Mesothelial cell of epicardium (in vitro differentiated cells): Measurements from ENCODE around the gene TOR3A. TPM values are rescaled to one million over a fixed set of nuclear protein-coding genes. Genes with fewer than 3 reads are reported as not detected.

Experiments used
- DNase-seq, 2 experiments: peaks; one replicate each; pipeline ENCODE4 v3.0.0; 2021; ENCODE audit warnings: low spot score in 2 of 2; ENCODE audit not compliant: unreplicated experiment in 2 of 2
- H3K27ac Mint-ChIP-seq: 2 replicates; pipeline ENCODE4 v1.8.0; 2021; ENCODE audit warnings: mixed read lengths
- H3K27me3 Mint-ChIP-seq: 2 replicates; pipeline ENCODE4 v1.8.0; 2021; ENCODE audit warnings: low read depth, mixed read lengths
- H3K36me3 Mint-ChIP-seq: 2 replicates; pipeline ENCODE4 v1.8.0; 2021; ENCODE audit warnings: mixed read lengths
- H3K4me1 Mint-ChIP-seq: 2 replicates; pipeline ENCODE4 v1.8.0; 2021; ENCODE audit warnings: mixed read lengths
- H3K4me3 Mint-ChIP-seq: 2 replicates; pipeline ENCODE4 v1.8.0; 2021; ENCODE audit warnings: mild to moderate bottlenecking, moderate library complexity, mixed read lengths
- H3K9me3 Mint-ChIP-seq: 2 replicates; pipeline ENCODE4 v1.8.0; 2021; ENCODE audit warnings: mixed read lengths
- total RNA-seq: library from RNA; stranded (reverse); gene quantifications from 3 replicates; pipeline ENCODE4 v1.2.1, GENCODE V29; 2021
- TF ChIP-seq, protein P1 (sequence below): fragments of 200-600 bp; sonication (generic); IDR thresholded peaks from one replicate; pipeline ENCODE4 v1.5.0; 2021; ENCODE audit warnings: antibody characterized with exemption; ENCODE audit not compliant: unreplicated experiment

Gene TOR3A
- total RNA-seq, 1 donor from 2014 or later = 16.5 TPM

- TF ChIP-seq, protein P1, sequence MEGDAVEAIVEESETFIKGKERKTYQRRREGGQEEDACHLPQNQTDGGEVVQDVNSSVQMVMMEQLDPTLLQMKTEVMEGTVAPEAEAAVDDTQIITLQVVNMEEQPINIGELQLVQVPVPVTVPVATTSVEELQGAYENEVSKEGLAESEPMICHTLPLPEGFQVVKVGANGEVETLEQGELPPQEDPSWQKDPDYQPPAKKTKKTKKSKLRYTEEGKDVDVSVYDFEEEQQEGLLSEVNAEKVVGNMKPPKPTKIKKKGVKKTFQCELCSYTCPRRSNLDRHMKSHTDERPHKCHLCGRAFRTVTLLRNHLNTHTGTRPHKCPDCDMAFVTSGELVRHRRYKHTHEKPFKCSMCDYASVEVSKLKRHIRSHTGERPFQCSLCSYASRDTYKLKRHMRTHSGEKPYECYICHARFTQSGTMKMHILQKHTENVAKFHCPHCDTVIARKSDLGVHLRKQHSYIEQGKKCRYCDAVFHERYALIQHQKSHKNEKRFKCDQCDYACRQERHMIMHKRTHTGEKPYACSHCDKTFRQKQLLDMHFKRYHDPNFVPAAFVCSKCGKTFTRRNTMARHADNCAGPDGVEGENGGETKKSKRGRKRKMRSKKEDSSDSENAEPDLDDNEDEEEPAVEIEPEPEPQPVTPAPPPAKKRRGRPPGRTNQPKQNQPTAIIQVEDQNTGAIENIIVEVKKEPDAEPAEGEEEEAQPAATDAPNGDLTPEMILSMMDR = no peak
- no peaks in the 10 kb centered on the region for H3K27me3 Mint-ChIP-seq
- H3K36me3 Mint-ChIP-seq = peaks cover 39% of the 10 kb centered on the region
- H3K27ac Mint-ChIP-seq = peak overlapping the region; percentile 48
- no peak overlapping the region for H3K4me3 Mint-ChIP-seq
- no peak for DNase-seq
- peaks cover 3% of the 10 kb centered on the region for H3K4me1 Mint-ChIP-seq
- H3K9me3 Mint-ChIP-seq = no peaks in the 10 kb centered on the region
Observed at GRCh38 chr1:179094818-179095217, 12.9 kb downstream of the TOR3A start.

GRCh38 chr1:179095377-179095776, 13.5 kb downstream of the TOR3A start:
- H3K27me3 Mint-ChIP-seq = no peaks in the 10 kb centered on the region
- H3K27ac Mint-ChIP-seq = no peak overlapping the region
- no peaks in the 10 kb centered on the region for H3K9me3 Mint-ChIP-seq
- H3K36me3 Mint-ChIP-seq = peaks cover 38% of the 10 kb centered on the region
- H3K4me1 Mint-ChIP-seq = peaks cover 3% of the 10 kb centered on the region
- DNase-seq = no peak
- H3K4me3 Mint-ChIP-seq = no peak overlapping the region
- TF ChIP-seq, protein P1 = no peak

- DNase-seq = no peak
Observed at GRCh38 chr1:179095924-179096323, 14.1 kb downstream of the TOR3A start.

DNA sequence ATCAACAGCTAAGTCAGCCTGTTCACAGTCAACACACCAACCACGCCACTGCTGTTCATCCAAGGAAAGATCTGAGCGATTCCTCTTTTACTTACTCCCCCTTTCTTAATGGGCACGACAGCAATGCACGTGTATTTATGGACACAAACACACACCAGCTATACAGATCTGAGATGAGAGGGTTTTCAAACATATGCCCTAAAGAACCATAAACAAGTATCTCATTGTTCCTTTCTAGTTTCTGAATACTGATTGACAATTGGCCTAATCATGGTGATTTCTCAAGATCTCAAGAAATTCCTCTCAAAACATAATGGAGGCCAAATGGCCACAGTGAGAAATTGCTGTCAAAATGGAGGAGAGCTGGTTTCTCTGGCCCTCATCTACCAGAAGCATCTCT, 18.0 kb downstream of the TOR3A start:
- H3K4me1 Mint-ChIP-seq = peaks cover 2% of the 10 kb centered on the region
- H3K27ac Mint-ChIP-seq = no peak overlapping the region
- peaks cover 25% of the 10 kb centered on the region for H3K36me3 Mint-ChIP-seq
- H3K4me3 Mint-ChIP-seq = no peak overlapping the region
- H3K27me3 Mint-ChIP-seq = no peaks in the 10 kb centered on the region
- no peaks in the 10 kb centered on the region for H3K9me3 Mint-ChIP-seq
- DNase-seq = no peak
- TF ChIP-seq, protein P1 = no peak

More at GRCh38 chr1:179095924-179096323, 14.1 kb downstream of the TOR3A start:
- H3K36me3 Mint-ChIP-seq = peaks cover 41% of the 10 kb centered on the region
- no peak overlapping the region for H3K4me3 Mint-ChIP-seq
- H3K4me1 Mint-ChIP-seq = peaks cover 3% of the 10 kb centered on the region
- TF ChIP-seq, protein P1 = no peak
- H3K9me3 Mint-ChIP-seq = no peaks in the 10 kb centered on the region
- H3K27me3 Mint-ChIP-seq = no peaks in the 10 kb centered on the region
- H3K27ac Mint-ChIP-seq = no peak overlapping the region

GRCh38 chr1:179101566-179101965, 19.7 kb downstream of the TOR3A start:
- H3K9me3 Mint-ChIP-seq = no peaks in the 10 kb centered on the region
- no peaks in the 10 kb centered on the region for H3K27me3 Mint-ChIP-seq
- peaks cover 17% of the 10 kb centered on the region for H3K36me3 Mint-ChIP-seq
- peaks cover 9% of the 10 kb centered on the region for H3K4me1 Mint-ChIP-seq
- TF ChIP-seq, protein P1 = no peak
- DNase-seq = no peak
- H3K4me3 Mint-ChIP-seq = no peak overlapping the region
- H3K27ac Mint-ChIP-seq = no peak overlapping the region

DNA sequence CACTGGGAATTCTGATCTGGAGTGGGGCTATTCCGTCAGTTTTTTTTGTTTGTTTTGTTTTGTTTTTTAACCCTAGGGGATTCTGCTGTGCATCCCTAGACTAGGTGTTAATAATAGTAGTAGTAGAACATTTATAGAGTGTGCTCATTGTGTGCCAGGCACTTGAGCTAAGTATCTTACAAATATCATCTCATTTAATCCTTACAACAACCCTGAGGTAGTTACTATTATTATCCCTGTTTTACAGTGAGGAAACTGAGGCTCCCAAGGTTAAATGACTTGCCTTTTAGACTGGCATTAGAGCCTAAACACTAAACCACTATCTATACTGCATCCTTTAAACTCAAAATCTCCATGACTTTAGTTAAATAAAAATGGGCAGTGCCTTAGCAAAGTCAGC, 22.1 kb downstream of the TOR3A start:
- peaks cover 9% of the 10 kb centered on the region for H3K4me1 Mint-ChIP-seq
- DNase-seq = no peak
- no peaks in the 10 kb centered on the region for H3K9me3 Mint-ChIP-seq
- no peaks in the 10 kb centered on the region for H3K27me3 Mint-ChIP-seq
- no peak overlapping the region for H3K4me3 Mint-ChIP-seq
- TF ChIP-seq, protein P1 = no peak
- H3K36me3 Mint-ChIP-seq = peaks cover 19% of the 10 kb centered on the region
- no peak overlapping the region for H3K27ac Mint-ChIP-seq
